DMS79 (cell line): ENCODE results near the gene MFGE8.
A peak's percentile ranks its signal among the peaks of the same experiment; 100 is the strongest.

Source experiments
- DNase-seq: peaks from one replicate; lab custom pipeline; 2025; lab: John Stamatoyannopoulos, UW

MFGE8 gene

DNA sequence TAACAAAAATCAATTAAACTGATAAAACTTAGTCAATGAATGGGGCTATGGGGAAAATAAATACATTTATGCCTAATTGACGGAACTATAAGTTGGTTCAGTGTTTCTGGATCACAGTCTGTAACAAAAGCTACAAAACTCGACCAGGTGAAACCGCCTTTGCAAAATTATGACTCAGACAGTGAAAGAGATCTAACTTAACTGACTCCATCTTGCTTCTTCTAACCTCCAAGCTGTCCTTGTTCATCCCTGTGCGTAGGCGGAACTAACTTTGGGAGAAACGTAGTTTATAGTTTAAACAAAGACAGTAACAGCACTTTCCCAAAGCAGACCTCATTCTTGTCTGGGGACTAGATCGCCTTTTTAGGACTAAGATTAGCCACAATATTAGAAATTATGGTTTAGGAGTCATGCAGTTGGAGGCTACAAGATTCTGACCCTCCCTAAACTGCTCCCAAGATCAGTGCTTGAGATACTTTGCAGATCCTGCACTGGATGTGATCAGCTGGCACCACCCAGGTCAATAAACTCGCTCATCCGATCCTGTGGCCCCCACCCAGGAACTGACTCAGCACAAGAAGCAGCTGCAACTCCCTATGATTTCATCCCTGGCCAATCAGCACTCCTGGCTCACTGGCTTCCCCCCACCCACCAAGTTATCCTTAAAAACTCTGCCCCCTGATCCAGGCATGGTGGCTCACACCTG lies 7.2 kb upstream of the MFGE8 start:
- no peak for DNase-seq

DNA sequence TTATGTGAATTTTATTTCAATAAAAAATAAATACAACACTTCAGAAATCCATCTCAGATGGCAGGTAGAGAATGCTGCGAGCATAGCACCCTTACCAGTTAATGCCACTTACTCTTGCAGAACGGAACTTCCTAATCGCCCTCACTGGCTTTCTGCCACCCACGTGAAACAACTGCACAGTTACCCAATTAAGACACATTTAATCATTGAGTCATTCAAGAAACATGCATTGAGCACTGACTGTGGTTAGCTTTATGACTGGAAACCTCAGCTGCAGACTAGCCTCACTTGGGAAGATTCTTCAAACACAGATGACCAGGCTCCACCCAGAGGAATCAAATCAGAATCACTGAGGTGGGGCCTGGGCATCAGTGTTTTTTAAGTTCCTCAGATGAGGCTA lies 5.6 kb upstream of the MFGE8 start:
- peak; percentile 74 for DNase-seq

DNA sequence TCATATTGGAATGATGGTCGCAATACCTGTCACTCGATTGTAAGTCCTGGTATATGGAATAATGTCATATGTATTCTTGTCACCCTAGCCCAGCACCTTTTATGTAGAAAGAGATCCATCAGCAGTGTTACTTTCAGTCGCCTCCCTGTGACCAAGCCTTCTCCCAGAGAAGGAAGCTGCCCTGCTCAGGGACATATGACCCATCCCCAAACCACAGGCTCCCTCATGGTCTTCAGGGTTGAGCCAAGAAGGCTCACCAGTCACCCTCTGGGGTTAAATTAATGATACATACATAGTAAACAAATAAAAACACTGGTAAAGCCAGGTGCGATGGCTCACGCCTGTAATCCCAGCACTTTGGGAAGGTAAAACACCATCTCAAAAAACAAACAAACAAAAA lies 4.6 kb upstream of the MFGE8 start:
- DNase-seq: no peak

DNA sequence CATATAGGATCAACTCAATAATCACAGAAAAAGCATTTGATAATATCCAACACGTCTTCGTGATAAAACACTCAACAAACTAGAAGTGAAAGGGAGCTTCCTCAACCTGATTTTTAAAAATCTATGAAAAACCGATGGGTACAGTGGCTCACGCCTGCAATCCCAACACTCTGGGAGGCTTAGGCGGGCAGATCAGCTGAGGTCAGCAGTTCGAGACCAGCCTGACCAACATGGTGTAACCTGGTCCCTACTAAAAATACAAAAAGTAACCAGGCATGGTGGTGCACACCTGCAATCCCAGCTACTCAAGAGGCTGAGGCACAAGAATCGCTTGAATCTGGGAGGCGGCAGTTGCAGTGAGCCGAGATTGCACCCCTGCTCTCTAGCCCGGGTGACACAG lies 2.2 kb upstream of the MFGE8 start:
- no peak for DNase-seq

DNA sequence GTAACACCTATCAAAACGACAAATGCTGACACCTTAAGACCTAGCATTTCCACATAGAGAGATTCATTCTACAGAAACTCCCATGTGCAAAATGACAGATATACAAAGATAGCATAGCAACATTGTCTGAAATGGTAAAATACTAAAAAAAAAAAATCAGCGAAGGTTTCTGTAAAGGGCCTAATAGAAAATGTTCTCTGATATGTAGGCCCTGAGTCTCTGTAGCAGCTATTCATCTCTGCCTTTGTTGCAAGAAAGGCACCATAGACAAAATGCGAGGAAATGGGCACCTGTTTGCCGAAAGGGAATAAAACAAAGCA lies 631 bp upstream of the MFGE8 start:
- DNase-seq: no peak

DNA sequence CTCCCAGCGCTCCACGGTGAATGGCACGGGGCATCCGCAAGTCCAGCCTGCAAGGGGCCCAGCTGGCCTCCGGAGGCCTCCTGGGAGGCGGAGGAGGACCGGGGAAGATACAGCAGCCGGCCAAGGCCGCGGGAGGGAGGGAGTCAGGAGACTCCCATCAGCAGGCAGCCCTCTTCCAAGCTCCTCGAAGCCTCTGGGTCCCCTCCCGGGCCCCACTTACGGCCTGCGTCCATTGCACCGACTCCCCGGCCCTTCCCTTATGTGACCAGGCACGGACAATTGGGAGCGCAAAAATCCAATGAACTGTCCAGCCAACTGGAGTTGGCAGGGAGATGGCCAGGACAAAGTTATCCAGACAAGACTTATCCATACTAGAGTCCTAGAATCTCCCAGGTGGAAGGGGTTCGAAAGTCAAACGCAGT lies 668 bp downstream of the MFGE8 start:
- DNase-seq: no peak

DNA sequence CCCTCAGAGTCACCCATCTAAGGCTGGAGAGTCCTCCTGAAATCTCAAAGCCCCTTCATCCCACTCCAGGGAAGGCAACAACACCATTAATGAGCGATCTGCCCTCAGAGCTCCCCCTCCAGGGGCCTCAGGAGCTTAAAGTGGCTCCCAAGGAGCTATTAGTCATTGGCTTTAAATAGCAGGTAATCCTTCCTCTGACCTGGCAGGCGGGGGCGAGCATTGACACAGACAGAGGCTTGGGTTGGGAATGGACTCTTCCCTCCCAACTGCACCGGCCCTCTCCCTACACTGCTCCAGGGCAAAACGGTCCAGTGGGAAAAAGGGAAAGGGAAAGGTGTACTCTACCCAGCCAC lies 1.4 kb downstream of the MFGE8 start:
- peak; percentile 73 for DNase-seq

DNA sequence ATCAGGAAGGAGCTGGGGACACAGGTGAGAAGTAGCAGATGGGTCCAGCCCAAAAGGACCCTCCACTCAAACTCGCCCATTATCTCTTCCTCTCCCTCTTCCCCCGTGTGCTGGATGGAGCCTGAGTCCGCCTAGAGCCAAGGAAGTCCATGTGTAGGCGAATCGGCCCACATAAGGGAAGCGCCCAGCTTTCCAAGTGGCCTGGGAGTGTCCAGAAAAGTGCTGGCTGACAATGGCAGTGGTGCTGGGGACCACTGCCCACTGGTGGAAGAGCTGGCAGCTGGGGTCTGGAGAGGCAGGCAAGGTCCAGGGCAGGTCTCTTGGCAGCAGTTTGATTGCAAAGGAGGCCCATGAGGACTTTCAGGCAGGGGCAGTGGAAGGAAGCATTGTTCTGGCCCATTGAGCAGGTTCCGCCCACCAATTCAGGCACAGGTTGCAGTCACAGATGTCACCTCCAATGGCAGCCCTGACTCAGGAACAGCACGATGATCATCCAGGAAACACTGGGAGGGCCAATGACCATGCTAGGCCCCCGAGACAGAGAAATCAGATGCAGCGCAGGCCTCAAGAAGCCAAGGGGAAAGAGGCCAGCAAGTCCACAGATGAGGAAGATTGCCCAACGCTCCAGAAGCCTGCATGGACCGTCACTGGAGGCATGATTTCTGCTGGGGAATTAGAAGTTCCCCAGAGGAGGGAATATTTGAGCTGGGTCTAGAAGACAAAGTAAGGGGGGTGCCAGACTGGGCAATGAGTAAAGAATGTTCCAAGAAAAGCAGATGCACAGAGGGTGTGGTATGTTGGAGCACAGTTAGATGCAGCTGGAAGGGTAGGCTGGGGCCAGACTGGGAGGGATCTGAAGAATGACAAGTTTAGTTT lies 3.0 kb downstream of the MFGE8 start:
- no peak for DNase-seq

DNA sequence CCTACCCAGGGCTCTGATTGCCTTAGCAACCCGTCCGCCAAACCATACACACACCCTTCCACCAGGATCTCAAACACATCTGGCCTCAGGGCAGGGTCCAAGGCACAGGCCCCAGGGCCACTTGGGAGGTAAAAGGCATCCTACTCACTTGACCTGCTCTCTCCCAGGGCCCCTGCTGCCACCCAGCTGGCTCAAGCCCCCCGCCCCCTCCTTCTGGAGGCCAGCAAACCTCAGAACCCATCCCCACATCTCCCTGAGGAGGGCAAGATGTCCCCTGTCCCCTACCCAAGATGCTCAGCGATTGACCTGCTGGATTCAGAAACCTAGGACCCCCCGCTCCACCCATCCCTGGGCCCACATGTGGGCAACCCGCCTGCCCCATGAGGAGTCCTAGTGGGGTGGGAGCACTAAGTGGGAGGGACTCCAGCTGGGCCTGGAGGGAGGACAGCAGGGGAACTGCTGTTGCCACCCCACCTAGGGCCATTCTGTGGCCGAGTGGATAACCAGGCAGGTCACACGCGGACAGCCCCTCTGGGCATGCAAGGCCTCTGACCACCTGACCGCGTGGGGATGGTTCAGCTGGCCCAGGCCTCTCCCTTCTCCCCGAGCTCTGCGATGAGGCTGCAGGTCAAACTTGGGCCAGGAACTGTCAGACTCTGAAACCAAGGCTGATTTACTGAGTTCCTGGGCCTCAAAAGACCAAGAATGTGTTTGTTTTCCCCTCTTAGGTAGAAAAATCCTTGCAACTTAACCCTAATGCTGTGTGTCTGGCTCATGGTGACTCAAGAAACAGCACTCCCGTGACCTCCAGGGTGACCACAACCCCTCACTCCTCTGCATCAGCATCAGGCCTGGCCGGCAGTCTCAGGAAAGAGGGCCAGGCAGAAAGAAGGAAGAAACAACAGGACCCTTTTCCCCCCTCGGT lies 4.2 kb downstream of the MFGE8 start:
- no peak for DNase-seq

DNA sequence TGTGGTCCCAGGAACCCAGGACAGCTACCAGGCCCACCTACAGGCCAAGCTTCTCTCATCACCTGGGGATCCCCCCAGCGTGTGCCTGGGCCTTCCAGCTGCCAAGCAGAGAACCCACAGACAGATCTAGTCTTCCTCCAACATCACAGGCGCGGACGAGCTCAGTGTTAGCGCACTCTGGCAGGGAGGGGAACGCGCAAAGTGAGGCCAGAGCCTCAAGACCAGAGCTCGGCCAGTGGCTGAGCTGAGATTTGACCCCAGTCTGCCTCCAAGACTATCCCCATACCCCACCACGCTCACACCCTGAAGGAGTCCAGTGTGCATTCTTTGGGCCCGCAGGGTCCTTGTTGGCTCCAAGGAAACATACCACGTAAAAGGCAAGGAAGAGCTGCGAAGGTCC lies 5.1 kb downstream of the MFGE8 start:
- no peak for DNase-seq

DNA sequence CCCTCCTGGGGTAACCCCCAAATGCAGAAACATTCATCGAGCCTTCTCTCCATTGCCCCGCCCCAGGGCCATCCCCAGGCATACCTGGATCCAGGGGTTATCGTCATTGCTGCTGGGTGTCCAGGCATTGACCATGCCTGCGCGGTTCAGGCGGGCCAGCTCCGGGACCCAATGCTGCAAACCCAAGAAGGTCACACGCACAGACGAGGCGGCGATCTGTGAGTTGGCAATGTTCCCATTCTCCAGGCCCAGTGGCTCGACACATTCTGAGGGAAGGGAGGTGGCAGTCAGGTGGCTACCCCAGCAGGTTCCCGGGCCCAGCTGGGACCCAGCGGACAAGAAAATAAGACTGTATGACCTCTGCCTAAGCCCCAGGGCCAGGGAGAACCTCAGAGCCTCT lies 6.1 kb downstream of the MFGE8 start:
- no peak for DNase-seq

DNA sequence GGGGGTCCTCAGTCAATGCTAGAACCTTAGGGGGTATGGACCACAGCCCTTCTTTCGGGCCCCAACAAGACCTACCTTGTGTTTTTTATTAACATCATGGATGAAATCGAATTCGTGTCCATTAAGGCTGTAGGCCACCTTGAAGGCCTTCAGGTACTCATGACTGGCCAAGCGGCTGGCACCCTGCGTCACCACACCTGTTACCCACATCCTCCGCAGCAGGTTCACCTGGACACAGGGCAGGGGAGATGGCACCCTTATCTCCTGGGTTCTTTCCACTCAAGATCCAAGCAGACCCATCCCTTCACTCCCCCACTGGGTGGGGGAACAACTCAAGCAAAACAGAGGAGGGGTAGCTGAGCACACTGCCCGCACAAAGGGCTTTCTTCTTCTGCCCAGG lies 6.6 kb downstream of the MFGE8 start:
- no peak for DNase-seq

DNA sequence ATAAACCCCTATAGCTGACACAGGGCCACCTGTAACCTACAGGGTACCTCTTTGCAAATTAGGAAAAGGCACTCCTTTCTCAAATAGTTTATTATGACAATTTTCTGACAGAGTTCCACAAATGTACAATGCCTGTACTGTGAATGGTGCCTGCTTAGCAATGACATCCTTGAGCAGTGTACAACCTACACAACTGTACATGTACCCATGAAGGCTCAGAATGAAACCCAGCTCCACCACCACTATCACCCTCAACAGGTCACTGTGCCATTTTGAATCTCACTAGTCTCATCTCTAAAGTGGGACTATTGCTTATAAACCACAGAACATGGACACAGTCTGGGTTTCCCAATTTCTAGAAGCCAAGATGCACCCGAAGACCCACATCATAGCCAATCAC lies 7.0 kb downstream of the MFGE8 start:
- no peak for DNase-seq

DNA sequence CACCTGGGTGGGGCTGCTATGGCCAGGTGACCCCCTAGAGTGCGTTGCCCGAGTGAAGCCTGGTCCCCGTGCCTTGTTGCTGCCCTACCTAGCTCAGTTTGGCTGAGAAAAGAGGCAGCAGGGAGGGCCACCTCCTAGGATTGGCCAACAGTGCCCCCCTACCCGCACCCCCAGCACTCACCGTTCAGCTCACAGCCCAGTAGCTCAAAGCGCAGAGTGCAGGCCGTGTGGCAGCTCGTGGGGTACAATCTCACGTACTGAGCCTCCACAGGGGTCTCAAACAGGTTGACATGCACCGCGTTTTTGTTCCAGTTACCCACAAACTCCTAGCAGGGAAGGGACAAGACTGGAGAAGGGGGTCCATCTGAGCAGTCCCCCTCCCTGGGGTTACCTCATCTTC lies 7.6 kb downstream of the MFGE8 start:
- no peak for DNase-seq

DNA sequence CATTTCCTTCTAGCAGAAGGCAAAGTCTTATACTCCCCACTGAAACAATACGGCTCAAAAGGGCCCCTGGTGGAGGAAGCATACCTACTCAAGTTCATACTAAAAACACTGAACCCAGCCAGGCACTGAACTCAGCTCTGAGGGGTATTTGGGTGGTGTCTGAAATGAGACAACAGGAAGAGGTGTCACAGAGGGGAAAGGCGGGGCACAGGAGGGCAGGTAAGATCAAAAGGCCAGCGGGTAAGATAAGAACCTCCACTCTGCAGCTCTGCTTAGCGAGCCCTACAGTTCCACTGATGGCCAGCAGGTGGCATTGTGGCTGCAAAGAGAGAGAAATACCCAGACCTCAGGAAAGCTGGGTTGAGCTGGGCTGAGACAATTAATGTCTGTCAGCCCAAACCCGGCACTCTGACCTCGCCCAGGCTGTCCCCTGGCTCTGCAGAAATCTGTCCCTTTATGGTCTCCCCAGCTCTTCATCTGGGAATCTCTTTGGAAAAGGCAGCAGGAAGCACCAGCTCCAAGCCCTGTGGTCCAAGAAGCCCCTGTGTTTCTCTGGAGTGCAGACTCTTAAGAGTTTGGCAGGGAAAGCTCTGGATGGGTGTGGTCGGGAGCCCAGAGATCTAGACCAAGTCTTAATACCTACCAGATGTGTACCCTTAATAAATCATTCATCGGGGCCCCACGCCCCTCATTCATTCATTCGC lies 8.4 kb downstream of the MFGE8 start:
- no peak for DNase-seq

DNA sequence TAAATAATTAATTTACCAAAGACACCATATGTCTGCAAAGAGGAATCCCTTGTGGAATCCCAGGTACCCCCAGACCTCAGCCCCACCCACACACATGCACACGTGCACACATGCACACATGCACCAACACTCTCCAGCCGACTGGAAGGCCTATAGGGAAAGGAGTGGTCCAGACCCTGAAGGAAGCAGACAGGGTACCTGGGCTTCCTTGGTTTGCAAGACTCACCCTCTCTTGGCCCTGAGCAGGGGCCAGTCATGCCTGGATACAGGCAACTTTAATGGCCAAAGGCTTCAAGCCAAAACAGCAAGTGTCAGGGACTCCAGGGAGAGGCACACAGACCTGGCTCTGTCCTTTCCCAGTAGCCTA lies 8.9 kb downstream of the MFGE8 start:
- no peak for DNase-seq

DNA sequence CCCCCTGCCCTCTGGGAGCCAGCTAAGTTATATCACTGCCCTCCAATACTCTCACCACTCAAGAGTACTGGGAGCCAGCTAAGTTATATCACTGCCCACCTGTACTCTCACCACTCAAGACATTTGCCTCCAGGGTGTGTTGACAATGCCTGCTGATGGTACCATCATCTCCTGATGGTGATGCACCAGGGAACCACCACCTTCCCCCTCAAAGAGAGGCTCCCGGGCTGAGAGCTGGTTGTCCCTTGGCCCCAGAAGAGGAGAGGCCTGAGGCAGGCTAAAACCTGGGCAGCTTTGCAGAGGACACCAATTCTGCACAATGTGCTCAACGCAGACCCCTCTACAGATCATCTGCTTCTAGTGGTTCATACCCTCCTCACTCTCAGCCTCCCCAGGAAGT lies 10.3 kb downstream of the MFGE8 start:
- no peak for DNase-seq

DNA sequence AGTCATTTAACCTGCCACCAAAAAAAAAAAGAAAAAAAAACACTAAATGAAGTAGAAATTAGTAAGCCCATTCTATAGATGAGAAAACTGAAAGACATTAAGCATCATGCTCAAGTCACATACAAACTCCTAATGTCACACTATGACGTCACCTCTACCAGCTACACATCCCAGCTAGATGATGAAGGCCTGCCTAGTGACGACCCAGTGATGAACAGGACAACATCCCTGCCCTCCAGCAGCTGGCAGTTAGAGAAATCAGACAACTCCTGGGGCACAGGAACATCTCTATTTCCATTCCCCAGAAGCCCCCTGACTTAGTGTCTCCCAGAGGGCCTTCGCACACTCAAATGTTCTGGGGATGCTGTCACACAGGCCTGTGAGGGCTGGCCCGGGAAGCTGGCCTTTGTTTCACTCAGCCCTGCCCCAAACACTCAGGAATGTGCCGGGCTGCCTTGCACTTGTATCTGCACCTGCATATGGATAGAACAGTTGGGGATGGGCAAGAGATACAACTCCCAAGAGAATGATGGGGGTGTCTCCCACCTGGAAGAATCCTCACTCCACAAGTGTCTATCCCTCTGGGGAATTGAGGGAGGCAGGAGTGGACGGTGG lies 10.9 kb downstream of the MFGE8 start:
- no peak for DNase-seq

DNA sequence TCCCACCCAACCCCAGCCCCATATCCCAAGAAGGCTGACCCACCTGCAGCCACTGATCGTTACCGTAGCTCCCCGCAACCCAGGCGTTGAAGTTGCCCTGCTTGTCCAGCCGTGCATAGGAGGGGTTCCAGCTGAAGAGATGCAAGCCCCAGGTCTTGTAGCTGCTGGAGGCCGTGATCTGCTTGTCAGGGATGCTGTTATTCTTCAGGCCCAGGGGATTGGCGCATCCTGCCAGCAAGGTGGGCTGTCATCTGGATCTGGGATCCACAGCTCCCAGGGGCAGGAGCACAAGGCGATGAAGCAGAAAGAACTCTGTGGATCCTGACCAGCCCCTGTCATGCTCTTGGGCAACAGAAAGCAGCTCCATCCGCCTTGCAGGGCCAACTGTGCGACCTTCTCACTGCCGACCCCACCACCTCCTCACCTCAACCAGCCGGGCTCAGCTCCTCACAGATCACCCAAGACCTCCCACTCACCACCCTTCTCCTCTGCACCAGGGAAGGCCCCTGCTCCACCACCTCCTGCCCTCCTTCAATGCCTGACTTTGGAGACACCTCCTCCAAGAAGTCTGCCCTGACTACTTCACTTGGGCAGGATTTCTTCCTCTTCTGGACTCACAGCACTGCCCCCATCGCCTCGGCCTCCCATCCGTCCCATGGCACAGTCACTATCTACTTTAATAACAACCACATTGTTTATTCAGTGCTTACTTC lies 11.5 kb downstream of the MFGE8 start:
- DNase-seq: no peak

DNA sequence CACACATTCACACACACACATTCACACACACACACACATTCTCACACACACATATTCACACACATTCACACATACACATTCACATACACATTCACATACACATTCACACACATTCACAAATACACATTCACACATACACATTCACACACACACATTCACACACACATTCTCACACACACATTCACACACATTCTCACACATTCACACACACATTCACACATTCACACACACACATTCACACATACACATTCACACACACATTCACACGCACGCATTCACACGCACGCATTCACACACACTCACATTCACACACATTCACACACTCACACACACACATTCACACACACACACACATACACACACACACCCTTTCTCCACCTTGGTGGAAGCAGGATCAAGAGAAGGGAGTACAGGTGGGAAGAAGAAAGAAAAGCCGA lies 12.2 kb downstream of the MFGE8 start:
- DNase-seq: no peak
